ENCODE data around the gene RGPD5.
"Not testable (repeated sequence)": the region's sequence is repeated elsewhere in the genome, so short reads cannot be mapped to it uniquely, and the experiment has no call there.

Gene RGPD5

GRCh38 chr2:109894141-109894540 lies 100.0 kb downstream of the RGPD5 start:
- DNase-seq: not testable (repeated sequence)

DNA sequence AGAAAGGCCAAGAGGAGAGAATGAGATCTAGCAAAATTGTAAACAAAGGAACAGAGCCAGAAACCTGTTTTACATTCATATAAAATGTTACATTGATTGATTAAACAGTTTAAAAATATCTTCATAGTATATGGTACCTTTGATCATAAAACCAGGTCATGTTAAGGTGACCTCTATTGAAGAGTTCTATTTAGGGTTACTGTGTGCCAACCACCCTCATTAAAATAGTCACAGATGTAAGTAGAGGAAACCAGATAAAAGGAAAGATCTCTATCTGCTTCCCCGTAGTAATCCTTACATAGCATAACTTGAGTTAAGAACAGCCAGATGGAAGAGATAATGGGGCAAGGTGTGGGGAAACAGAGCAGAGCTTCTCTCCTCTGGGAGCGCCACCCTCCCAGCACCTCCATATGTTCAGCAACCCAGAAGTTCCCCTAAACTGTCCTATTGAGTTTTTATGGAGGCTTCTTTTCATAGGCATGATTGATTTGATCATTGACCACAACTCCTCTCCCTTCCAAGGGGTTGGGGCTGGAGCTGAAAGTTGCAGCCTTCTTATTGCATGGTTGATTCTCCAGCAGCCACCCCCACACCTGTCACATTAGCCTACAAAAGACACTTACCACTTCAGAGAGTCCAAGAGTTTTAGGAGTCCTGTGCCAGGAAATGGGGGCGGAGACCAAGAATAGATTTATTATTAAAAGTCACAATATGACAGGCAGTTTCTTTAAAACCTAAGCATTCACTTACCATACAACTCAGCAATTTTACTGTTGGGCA lies 101.2 kb downstream of the RGPD5 start:
- not testable (repeated sequence) for DNase-seq

DNA sequence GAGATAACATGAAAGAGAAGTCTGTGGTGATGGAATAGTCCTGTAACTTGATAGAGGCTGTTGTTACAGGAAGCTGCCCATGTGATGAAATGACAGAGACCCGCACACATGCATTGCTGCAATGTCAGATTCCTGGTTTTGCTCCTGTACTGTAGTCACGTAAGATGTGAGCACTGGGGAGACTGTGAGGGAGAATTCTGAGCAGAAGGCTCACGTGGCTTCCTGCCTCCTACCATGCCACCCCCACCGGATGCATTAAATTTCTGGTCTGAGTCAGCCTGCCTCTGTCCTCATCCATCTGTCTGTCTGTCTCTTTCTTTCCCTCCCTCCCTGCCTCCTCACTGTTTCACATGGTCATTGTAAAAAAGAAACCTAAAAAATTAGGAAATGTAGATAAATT lies 102.1 kb downstream of the RGPD5 start:
- DNase-seq: not testable (repeated sequence)

DNA sequence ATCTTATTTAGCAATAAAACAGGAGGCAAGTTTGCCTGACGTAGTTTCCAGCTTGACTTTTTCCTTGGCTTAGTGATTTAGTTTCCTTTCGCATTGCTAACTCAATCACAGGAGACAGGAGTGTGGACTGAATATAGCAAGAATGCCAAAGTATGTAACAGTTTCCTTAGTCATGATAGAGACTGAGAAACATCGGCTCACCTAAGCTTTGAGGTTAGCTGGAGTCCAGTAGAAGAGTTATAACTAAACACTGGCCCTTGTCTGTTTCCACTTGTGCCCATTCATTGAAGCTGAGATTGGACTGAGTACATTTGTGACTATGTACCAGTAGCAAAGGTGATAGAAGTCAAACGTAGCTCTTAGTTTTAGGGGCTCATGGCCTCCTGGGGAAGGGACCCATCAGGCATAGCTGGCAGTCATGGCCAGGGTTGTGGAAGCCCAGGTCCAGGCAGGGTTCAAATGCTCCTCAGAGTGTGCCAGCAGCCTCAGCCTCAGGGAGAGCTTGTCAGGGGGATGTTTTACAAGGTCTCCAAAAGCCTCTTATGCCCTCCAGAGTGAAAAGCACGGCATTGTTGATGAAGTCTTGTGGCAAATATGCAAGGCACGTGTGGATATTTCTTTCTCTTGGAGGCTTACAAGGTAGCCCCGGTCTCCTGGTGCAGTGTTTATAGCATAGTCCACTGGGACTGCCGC lies 103.8 kb downstream of the RGPD5 start:
- DNase-seq: not testable (repeated sequence)

- not testable (repeated sequence) for DNase-seq
Measured at GRCh38 chr2:109898462-109899336, 104.6 kb downstream of the RGPD5 start, which contains the start of gene LIMS3. Gene LIMS3, plus strand, starts transcription at chr2:109898688. Its CDS starts 41 bp downstream, at chr2:109898729.

- not testable (repeated sequence) for DNase-seq
Measured at GRCh38 chr2:109905796-109906195, 111.7 kb downstream of the RGPD5 start.
